HG03025 (cell line): ENCODE measurements around the gene ZNF69.
"Not testable (repeated sequence)": the region's sequence is repeated elsewhere in the genome, so short reads cannot be mapped to it uniquely, and the experiment has no call there.

Experiments used
- ATAC-seq: cut with Tn5 transposase; IDR thresholded peaks from one replicate; pipeline ENCODE4 v1.9.1; 2021; ENCODE audit warnings: mild to moderate bottlenecking, moderate library complexity; ENCODE audit not compliant: unreplicated experiment, low FRiP score

ZNF69 gene

DNA sequence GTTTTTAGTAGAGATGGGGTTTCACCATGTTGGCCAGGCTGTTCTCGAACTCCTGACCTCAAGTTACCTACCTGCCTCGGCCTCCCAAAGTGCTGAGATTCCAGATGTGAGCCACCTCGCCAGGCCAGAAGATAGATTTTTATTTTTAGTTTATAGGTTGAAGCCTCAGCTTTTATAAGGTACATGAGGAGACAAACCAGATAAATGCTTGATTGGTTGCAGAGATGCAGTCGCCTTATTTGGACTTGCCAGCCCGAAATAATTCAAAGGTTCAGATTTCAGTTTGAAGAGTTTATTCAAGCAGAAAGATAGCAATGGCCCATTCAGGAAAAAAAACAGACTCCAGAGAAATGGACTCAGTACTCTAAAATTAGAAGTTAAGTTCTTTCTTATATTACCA, 3.1 kb downstream of the ZNF69 start:
- no peak for ATAC-seq

DNA sequence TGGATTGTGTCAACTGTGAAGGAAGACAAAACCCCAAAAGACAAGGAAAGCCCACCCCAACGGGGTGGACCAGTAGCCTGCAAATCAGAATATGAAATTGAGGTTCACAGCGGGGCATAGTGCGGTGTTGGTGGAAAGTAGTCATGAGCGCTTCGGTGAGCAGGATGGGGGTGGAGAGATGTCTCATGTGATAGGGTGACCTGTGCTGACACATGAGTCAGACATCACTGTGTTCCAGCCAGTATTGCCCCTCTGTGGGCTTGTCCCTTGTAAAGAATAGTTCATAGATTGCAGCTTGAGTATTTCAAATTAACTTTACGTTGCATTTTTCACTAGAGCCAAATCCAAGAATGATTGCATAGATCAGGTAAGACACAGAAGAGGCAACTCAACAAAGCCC, 7.3 kb downstream of the ZNF69 start:
- ATAC-seq: no peak

DNA sequence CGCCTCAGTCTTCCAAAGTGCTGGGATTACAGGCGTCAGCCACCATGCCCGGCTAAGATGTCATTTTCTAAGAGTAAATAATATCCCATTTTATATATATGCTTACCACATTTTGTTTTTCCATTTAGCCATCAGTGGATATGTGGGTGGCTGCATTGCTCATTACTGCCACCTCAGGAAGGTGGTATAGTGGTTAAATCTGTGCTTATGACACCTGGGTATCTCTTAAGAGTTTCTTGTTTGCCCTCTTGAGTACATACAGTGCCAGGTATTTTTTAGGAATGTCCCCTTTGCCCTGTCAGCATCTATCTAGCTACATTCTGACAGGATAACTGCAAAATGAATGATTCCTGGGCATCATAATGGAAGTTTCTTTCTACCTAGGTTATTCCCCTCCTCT, 14.6 kb downstream of the ZNF69 start:
- ATAC-seq: no peak

DNA sequence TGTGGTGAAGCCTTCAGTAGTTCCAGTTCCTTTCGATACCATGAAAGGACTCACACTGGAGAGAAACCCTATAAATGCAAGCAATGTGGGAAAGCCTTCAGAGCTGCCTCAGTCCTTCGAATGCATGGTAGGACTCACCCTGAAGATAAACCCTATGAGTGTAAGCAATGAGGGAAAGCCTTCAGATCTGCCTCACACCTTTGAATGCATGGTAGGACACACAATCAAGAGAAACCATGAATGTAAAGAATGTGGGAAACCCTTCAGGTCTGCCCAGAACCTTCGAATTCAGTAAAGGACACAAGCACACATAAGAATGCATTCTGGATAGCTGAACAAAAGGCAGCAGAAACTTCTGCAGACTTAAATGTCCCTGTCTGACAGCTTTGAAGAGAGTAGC, 18.3 kb downstream of the ZNF69 start:
- ATAC-seq: no peak

DNA sequence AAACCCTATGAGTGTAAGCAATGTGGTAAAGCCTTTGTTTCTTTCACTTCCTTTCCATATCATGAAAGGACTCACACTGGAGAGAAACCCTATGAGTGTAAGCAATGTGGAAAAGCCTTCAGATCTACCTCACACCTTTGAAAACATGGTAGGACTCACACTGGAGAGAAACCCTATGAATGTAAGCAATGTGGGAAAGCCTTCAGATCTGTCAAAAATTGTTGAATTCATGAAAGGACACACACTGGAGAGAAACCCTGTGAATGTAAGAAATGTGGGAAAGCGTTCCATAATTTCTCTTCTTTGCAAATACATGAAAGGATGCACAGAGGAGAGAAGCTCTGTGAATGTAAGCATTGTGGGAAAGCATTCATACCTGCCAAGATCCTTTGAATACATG, 24.4 kb downstream of the ZNF69 start:
- not testable (repeated sequence) for ATAC-seq

DNA sequence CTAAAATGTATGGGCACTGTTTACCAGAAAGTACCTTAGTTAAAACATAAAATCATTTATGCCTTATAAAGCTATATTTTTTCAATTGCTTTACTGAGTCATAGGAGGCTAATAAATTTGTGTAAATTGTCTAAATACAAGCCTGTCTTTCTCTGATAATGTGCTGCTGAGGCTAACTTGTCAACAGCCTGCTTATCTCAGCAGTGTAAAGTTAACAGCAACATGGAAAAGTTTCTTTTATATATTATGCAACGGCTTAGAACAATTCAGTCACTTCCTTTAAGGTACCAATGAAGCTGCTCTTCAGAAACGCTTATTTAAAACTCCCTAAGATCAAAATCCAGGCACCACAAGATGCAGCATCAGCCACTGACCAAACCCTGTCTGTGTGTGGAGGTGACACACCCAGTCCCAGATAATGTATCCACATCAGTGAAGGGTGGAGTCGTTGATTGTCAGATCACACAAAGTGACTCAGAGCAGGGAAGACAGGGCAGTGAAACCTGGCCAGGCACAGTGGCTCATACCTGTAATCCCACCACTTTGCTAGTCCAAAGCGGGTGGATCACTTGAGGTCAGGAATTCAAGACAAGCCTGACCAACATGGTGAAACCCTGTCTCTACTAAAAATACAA, 27.0 kb downstream of the ZNF69 start:
- ATAC-seq: not testable (repeated sequence)

DNA sequence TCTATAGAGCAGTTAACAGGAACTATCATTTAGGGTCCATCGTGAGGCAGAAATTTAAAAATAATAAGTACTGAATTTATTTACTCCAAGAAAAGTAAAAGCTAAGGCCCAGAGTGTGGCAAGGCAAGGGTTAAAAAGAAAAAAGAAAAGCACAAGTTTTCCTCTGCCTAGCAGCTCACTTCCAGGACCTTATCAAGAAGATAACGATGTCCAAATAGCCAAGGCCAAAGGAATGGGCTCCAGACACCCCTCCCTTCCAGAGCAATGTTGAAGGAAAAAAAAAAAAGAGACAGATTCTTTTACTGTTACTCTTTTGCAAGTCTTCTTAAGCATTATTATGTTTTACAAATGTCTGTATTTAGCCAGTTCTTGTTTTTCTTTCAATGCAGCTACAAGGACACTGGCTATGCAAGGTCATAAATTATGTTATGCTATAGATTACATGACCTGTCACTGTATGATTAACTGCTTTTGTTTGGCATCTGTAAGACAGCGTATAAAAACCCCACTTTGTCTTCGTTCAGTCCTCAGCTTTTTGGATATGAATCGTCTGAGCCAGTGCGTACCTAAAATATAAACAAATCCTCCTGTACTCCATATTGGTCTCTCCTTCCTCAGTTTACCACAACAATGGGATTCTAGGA, 34.4 kb downstream of the ZNF69 start:
- no peak for ATAC-seq

DNA sequence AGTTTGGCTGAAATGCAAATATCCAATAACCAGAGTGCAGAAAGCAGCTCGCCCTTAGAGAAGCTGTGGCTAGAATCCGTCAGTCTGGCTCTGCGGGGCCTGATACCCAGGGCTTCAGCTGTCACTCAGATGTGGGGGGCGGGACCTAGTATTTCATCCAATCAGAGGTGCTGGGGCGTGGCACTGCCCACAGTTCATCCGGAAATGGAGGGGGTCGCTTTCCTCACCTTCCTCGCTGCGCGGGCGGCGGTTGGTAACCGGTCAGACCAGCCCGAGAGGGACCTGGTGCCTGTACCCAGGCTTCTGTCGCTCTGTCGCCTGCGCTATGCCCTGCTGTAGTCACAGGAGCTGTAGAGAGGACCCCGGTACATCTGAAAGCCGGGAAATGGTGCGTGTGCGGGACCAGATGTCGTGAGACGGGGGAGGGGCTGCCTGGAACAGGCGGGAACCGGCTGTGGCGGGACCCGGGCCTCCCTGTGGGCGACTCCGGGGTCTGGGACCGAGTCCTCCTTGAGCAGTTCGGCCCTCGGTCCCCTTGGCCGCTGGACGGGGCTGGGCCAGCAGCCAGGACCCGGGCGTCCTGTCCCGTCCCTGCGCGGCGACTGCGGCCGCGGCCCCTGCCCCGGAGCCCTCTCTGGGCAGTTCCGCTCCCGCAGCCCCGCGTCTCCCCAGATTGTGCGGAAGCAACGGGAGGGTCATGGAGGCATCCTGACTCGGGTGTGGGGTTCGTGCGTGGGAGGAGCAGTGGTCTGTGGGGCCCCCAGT, 37.5 kb downstream of the ZNF69 start, which contains the start of gene ZNF700:
Gene ZNF700 (plus strand): TSS at position 222 of the 765 bp plus-strand sequence. CDS start 104 bp downstream, at position 326.
- peak; percentile 80 for ATAC-seq

DNA sequence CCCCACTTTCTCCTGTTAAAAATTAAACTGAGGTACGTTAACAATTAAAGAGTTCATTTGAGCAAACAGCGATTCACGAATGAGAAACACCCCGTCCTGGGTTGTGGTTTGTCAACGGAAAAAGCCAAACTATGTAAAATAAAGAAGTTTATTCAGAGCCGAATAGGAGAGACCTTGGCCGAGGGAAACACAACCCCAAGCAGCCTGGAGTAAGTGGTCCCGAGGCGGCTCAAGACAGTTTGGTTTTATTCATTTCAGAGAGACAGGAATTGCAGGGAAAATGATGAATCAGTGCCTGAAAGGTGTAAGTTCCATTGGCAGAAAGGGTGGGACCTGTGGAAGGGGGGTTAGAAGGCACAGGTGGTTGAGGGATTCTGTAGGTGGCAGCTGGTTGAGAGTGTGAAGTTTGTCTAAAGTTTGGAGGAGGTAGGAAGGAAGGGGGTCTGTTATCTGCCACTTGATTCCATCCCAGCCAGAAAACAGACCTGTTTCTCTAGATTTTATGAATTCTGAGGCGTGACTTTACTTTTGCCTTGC, 38.1 kb downstream of the ZNF69 start:
- not testable (repeated sequence) for ATAC-seq

DNA sequence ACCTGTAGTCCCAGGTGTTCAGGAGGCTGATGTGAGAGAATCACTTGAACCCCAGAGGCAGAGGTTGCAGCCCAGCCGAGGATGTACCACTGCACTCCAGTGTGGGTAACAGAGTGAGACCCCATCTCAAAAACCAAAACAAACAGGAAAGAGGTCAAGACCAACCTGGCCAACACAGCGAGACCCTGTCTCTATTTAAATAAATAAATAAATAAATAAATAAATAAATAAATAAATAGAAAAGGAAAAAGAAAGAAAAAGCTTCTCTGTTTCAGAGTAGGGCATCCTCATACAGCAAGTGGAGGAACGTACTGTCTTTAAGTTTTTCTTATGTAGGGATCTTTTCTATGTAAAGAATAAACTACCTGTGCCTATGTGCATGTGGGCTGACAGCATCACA, 39.6 kb downstream of the ZNF69 start:
- no peak for ATAC-seq

DNA sequence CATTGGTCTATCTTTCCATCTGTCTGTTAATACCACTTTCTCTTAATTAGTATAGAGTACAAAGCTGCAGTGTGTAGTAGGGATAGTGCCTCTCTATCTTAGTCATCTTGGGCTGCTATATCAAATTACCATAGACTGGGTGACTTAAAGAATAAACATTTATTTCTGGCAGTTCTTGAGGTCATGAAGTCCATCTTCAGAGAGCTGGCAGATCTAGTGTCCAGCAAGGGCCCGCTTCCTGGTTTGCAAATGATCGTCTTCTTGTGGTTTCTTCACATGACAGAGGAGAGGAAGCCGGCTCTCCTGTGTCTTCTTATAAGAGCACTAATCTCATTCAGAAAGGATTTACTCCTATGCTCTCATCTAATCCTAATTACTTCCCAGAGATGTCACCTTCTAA, 43.5 kb downstream of the ZNF69 start:
- no peak for ATAC-seq

DNA sequence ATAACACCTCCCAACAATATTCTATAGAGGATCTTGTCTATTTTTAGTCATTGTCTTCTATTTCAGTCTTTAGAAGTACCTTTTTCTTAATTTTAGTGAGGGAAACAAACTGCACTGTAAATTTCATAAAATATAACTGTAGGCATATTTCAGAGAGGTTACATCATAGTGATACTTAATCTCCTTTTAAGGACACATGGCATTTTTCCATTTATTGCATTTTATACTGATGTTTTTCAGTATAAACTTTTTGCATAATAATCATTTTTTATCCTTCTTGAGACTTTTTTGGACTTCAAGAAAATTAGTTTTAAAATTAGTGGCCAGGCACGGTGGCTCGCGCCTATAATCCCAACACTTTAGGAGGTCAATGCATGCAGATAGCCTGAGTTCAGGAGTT, 43.9 kb downstream of the ZNF69 start:
- ATAC-seq: no peak

DNA sequence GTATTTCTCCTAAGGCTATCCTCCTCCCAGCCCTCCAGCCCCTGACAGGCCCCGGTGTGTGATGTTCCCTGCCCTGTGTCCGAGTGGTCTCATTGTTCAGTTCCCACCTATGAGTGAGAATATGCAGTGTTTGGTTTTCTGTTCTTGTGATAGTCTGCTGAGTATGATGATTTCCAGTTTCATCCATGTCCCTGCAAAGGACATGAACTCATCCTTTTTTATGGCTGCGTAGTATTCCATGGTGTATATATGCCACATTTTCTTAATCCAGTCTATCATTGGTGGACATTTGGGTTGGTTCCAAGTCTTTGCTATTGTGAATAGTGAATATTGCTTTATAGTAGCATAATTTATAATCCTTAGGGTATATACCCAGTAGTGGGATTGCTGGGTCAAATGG, 48.2 kb downstream of the ZNF69 start:
- ATAC-seq: not testable (repeated sequence)

DNA sequence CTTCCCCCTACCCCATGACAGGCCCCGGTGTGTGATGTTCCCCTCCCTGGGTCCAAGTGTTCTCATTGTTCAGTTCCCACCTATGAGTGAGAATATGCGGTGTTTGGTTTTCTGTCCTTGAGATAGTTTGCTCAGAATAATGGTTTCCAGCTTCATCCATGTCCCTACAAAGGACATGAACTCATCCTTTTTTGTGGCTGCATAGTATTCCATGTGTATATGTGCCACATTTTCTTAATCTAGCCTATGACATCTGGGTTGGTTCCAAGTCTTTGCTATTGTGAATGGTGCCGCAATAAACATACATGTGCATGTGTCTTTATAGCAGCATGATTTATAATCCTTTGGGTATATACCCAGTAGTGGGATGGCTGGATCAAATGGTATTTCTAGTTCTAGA, 50.8 kb downstream of the ZNF69 start:
- ATAC-seq: not testable (repeated sequence)

DNA sequence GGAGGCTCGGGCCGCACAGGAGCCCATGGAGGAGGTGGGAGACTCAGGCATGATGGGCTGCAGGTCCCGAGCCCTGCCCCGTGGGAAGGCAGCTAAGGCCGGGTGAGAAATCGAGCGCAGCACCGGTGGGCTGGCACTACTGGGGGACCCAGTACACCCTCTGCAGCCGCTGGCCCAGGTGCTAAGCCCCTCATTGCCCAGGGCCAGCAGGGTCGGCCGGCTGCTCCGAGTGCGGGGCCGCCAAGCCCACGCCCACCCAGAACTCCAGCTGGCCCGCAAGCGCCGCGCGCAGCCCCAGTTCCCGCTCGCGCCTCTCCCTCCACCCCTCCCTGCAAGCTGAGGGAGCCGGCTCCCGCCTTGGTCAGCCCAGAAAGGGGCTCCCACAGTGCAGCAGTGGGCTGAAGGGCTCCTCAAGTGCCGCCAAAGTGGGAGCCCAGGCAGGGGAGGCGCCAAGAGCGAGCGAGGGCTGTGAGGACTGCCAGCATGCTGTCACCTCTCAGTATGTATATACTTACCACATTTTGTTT, 53.8 kb downstream of the ZNF69 start:
- not testable (repeated sequence) for ATAC-seq

DNA sequence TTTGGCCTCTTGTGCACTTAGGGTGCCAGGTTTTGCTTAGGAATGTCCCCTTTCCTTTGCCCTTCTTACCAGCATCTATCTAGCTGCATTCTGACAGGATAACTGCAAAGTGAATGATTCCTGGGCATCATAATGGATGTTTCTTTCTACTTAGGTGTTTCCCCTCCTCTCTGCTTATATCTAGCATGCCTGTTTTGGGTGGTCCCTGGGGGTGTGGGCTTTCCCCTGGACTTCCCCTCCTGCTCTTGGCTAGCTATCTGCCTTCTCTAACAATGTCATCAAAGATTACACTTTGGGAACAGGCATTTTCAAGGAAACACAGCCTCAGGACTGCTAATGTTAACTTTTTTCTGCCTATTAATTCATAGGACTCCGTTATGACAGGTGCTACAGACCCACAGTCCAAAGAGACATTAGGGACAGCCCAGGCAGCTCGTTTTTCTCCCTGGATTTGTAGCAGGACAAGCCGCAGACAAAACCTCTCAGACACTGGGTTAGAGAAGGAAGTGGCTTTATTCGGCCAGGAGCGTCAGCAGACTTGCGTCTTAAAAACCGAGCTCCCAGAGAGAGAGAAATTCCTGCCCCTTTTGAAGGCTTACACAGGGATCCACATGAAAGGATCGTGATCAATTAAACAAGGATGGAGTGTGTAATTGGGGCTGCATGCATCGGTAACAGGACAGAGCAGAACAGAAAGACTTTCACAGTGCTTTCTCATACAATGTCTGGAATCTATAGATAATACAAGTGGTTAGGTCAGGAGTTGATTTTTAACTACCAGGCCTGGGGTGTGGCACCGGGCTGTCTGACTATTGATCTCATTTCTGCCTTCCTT, 54.6 kb downstream of the ZNF69 start:
- no peak for ATAC-seq

DNA sequence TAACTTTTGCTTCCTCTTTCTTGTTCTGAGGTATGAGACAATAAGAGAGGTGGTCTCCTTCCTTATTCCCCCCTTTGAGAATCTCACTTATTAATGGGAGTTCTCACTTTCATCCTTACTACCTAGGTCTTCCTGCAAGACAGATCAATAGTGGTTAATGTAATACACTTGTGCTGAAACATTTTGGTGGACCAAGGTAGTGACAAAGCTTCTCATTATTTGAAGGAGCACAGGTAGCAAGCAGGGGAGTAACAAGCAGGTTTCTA, 55.2 kb downstream of the ZNF69 start:
- ATAC-seq: no peak

DNA sequence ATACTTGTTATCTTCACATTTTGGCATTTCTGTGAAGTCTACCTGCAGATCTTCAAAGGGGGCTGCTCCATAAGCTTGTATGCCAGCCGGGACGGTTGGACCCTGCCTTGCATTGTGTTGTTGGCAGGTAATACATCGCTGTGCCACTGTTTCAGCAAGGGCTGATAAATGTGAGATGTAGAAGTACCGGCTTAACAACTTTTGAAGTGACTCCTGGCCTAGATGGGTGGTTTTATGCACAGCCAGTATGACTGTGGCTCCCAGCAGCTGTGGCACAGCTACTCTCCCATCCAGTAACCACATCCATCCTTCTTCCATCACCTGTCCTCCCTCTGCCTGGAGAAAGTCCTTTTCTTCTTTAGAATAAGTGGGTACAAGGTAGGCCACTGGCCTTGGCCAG, 57.1 kb downstream of the ZNF69 start:
- ATAC-seq: no peak

DNA sequence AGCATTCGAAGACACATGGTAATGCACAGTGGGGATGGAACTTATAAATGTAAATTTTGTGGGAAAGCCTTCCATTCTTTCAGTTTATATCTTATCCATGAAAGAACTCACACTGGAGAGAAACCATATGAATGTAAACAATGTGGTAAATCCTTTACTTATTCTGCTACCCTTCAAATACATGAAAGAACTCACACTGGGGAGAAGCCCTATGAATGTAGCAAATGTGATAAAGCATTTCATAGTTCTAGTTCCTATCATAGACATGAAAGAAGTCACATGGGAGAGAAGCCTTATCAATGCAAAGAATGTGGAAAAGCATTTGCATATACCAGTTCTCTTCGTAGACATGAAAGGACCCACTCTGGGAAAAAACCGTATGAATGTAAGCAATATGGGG, 61.1 kb downstream of the ZNF69 start:
- no peak for ATAC-seq

DNA sequence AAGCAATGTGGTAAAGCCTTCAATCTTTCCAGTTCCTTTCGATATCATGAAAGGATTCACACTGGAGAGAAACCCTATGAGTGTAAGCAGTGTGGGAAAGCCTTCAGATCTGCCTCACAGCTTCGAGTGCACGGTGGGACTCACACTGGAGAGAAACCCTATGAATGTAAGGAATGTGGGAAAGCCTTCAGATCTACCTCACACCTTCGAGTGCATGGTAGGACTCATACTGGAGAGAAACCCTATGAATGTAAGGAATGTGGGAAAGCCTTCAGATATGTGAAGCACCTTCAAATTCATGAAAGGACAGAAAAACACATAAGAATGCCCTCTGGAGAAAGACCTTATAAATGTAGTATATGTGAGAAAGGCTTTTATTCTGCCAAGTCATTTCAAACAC, 61.6 kb downstream of the ZNF69 start:
- ATAC-seq: no peak
